Stimulated activated CD4-positive, alpha-beta T cell treated with anti-CD3 and anti-CD28 coated beads, TNF-alpha, amount 100 ng/mL, for 1 hour (primary cell): ENCODE results near the gene C1orf21.

Experiments used
- DNase-seq, 3 donors: peaks; one replicate each; pipeline ENCODE4 v3.0.0-alpha.2; 2020; ENCODE audit warnings: low read depth in 3 of 3, low spot score in 1 of 3

The C1orf21 gene

DNA sequence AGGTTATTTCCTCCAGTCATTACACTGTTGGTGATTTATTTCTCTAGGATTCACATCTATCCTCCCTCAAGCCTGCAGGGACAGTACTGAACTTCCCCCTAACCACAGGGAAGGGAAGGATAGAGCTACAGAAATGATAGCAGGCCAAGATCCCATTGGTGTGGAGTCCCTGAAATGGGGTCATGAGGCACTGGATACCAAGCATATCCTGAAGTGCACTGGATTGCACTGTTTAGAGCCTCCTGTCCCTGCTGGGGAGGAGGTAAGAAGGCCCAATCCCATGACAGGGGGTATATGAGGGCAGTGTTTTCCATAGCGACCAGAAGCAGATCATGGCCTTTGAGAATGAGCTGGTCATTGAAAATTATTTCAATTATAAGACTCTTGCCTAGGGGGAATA, 56.8 kb downstream of the C1orf21 start:
- DNase-seq = no peak

DNA sequence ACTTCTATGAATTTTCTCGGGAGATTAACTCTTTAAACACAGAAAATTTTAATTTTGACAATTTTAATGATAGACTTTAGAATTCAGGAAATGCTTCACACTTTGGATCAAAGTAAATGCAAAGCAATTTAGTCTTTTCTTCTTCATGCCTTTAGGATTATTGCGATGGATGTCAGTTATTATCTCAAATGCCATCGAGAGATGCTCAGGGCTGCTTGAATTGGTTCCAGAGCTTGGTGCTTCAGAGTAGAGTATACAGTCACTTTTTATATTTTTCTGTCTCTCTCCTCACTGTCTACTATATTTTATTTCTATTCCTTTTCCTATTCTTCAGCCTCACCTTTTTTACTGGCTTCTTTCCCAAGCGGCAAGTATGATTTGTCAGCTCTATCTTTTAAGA, 59.2 kb downstream of the C1orf21 start:
- no peak for DNase-seq

DNA sequence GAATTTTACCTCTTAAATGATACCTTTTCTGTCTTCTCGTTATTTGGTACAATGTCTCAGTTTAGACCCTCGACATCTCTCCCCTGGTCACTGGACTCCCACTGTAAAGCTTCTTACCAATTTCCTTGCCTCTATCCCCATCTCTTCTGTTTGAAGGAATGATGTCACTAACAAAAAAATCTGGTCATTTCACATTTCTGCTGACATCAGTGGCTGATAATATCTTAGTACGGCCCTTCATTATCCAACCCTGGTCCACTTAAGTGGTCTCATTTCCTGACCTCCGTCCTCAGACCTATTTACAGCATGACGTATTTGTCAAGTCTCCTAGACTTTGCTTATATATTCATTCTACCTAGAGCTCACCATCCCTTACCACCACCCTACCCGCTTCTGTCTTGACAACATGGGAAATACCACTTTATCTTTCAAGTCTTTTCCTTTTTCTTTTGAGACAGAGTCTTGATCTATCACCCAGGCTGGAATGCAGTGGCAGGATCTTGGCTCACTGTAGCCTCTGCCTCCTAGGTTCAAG, 60.9 kb downstream of the C1orf21 start:
- no peak for DNase-seq

DNA sequence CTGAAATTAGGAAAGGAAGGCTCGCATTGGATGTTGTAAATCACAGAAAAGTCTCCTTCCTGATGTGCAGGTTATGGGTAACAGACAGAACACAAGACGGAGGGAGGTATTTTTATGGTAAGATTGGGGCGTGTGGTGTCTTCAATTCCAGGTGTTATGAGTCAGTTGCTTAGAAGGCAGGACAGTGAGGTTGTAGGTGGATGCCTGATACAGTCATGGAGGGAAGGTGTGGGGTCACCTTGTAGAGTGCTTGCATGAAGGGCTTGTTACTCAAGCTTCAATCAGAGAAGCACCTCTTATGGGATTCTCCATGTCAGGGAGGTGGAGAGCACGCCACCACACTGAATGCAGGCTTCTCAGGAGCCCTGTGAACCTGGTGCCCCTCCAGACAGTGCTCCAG, 63.1 kb downstream of the C1orf21 start:
- DNase-seq = no peak

DNA sequence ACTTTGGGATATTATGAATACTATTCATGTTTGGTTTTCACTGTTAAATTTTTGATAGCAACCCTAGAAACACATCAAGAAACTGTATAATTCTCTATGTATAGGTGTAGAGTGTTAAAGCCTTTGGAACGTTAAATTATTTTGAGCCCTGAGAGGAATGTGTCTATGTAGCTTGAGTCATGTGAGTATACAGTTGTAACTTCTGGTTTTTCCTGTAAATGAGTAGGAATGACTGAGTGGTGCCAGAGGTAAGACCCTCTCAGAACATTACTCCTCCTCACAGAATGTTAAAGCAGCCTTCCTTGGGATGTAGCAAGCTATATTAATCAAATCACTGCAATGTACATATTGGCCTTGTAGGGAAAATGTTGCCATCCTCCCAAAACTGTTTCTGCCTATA, 69.0 kb downstream of the C1orf21 start:
- no peak for DNase-seq

DNA sequence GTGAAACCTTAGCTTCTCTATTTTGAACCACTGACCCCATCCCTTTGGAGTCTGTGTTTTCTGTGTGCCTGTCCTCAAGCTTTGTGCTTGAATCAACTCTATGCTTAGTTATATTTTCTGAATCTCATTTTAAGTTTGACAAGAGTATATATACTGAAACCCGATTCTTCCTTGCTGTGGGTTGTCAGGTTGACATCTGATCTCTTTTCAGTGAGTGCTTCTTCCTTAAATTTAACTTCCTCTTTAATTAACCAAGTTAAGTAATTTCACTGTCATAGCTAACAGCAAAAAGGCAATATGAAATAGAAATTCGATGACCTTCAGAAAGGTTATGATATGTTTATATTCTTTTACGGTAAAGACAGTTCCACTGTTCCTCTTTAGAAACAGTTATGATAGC, 69.4 kb downstream of the C1orf21 start:
- no peak for DNase-seq

DNA sequence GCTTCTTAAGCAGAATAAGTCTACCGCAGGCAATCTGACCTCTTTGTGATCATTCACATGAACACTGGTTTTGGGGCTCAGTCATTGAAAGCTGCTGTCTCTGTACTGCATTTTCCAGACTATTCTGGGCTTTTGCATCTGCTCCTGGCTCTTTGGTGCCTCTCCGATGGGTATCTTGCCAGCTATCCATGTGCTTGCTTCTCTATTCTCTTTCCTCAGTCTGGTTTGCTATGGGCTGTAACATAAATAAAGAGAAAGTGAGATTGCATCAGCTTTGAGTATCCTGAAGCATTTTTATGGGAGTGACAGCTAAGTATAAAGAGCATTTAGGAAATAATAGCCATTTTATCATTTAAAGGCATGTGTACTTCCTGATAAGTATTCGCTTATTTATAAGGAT, 70.7 kb downstream of the C1orf21 start:
- no peak for DNase-seq

DNA sequence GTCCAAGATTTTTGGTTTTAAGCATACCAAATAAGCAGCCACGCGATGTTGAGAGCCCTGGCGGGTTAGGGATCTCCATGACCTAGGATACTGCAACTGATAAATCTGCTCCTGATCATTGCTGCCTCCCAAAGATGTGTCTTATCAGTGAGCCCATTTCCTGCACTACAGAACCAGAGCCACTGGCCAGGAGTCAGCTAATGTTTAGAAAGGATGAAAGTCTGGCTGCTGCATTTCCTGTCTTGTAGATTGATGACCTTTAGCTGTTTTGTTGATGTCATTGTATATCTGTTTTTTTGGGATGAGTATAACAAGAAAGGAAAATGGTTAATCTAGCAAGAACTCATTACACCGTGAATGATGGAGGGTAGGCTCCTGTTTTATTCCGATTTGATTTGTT, 74.5 kb downstream of the C1orf21 start:
- no peak for DNase-seq

DNA sequence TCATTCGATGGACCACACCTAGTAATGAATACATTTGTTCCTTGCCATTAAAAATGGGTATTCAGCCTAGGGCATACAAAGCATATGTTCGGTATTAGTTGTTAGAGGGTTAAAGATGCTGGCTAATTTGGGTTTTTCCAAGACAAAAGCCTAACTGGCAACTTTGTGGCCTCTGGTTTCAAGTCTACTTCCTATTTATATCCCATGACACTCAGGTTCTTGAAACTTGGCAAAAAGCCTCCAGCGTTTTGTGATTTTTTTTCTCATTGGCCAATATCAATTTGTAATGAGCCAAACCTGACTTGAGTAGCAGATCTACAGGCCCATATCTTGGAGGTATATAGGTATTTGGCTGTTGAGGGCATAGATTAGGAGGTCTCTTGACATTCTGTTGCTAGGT, 75.3 kb downstream of the C1orf21 start:
- no peak for DNase-seq

DNA sequence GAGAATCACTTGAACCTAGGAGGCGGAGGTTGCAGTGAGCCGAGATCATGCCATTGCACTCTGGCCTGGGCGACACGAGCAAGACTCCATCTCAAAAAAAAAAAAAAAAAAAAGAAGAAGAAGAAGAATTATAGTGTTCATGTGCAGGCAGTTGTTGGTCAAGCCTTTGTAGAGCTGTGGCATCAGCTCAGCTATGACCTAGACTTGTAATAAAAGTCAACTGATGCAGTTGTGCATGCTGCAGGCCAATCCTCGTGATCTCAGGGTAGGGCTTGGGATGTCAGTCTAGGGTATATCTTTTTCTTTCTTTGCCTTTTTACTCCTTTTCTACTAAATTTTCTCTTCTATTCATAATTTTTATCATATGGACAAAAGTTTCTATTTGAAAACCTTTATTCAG, 76.2 kb downstream of the C1orf21 start:
- no peak for DNase-seq

DNA sequence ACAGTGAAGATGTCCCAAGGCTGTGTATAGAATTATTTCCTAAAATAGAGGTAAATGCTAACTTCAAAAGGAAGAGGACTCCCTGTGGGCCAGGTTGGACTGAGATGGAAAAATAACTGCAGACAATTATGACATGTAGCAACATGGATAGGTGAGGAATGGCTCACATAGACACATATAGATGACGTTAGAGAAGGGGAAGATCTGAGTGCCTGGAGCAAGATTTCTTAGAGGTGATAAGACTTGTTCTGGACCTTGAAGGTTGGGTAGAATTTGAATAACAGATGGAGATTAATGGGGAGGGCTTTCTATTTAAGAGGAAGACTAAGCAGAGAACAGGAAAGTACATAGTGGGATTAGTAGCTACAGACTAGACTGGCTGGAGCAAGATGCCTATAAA, 76.9 kb downstream of the C1orf21 start:
- no peak for DNase-seq

DNA sequence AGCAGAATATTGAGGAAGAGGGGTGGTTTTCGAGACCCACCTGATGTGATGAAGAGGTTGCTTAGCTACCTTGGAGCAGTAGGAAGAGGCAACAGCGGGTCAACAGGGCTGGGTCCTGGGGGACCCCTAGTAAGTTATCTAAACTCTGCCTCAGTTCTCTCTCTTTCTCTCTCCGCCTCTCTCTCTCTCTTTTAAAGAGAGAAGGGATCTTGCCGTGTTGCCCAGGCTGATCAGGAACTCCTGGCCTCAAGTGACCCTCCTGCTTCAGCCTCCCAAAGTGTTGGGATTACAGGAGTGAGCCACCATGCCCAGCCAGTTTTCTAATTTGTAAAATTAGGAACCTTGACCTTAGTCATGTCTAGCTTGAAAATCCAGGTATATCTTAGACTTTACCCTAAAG, 77.9 kb downstream of the C1orf21 start:
- DNase-seq = no peak

DNA sequence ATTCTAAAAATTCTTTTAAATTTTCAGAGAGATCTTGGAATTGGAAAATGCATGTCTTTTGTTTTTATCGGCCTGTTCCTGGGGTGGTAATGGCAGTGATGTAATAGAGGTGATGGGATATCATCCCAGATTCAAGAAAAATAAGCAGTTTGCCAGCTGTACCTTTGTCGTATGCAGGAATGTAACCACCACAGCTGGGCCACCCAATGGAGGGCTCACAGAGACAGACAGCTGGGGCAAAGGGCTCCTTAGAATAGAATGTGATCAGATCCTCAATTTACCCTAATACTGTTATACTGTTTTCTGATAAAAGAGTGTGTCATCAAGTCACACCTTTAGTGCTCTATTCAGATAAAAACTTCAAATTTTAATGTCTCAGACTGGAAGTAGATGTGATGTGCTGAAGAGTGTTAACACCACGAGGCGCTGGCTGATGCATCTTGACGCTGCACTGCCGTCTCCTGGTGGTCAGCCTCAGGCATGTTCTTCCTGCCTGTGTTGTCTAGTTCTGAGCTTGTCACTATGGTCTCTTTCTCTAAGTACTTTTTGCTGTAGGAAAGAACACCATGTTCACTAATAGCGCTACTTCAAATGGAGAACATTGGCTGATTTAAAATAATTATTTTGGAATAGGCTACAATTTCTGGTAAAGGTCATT, 78.8 kb downstream of the C1orf21 start:
- DNase-seq = no peak

DNA sequence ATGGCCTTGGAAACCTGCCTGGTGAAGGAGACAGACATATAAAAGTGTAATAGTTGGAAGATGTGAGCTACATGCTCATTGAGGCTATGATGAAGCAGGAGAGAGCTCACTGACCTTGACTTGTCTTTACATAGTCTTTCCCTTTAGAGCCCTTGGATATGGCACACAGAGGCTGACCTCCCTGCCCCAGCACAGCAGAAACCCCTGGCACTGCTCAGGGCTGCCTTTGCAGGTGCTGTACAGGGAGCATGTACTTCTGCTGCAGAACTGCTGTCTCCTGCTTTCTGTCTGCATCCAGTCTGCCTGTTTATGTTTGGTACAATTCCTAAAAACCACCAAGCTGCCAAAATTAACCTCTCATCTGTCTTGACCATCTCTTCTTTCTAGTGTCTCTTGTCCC, 80.5 kb downstream of the C1orf21 start:
- DNase-seq = no peak

DNA sequence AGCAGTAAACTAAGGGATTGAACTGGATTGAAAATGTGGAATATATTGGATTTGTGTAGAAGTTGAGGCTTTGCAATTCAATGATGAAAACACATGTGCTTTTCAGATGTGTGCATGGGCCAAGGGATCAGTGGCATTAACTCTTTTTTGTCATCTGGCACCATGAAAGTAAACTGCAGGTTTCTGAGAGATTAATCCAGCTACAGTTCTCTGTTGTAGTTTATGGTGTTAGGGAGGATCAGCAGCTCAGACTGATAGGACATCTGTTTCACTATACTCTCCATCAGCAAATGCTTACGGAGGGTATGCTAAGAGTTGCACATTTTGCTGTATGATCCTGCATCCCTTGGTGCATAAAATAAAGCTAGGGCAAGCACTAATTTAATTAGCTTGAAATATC, 82.6 kb downstream of the C1orf21 start:
- no peak for DNase-seq

DNA sequence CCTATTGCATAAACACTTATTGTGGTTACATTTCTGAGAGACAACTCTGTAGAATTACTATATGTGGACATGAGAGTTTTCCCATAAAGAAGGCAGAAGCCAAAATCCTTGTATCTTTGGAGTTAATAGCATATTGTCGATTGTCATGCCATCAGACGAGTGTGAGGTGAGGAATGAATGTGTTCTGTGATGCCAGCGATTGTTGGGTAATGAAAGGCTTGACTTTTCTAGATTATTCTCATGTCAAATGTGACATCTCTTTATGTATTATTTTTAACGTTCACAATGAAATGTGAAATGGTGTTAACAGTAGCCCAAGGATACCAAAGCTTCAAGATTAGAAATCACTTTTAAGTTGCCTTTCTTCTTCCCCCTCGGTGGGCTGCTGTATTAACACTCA, 84.9 kb downstream of the C1orf21 start:
- DNase-seq = no peak

DNA sequence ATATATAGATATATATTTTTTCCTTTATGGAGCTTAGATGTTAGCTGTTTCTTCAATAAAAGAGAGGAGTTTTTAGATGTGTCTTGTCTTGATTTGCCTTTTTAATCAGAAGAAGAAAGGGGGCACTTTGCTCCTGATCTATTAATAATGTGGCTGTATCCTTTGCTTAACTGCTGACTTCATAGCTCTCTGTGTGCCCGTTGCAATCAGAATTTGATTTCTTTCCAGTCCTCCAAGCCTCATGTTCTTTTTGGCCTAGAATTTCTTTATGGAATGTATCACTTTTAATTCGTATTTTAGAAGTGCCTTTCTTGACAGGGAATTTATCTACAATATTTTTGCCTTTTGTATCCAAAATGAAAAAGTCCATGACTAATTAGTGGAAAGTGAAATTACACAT, 85.3 kb downstream of the C1orf21 start:
- no peak for DNase-seq

DNA sequence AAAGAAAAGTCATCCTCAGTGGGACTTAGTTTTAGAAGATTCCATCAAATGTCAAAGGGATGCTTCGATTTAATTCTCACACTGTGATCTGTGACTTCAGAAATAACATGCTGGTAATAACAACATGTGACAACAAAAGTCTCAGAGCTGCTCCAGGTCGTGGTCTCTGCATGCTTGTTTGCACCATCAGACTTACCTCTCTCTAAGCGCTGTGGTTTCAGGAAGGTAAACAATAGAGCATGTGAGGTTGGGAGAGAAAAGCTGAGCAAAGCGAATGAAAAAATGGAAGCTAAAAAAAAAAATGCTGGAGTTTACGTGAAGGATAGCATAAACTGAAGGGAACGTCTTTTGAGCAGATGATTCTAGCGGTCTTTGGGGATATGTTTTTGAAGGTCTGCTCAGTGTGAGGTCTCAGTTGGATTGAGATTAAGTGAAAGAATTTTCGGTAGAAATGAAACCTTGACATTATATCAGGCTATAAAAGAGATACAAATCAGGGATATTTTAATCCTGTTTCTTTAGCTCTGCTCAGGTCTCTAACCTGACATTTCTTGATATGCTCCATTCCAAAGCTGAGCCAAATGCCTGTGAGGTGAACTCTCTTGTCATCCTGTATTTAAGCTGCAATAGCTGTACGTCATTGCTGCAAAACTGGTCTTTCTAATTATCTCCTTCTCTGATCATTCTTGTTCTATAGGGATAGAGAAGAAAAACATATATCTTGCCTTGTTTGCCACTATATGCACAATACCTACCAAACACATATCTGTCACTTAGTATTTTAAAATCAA, 86.5 kb downstream of the C1orf21 start:
- DNase-seq = no peak

DNA sequence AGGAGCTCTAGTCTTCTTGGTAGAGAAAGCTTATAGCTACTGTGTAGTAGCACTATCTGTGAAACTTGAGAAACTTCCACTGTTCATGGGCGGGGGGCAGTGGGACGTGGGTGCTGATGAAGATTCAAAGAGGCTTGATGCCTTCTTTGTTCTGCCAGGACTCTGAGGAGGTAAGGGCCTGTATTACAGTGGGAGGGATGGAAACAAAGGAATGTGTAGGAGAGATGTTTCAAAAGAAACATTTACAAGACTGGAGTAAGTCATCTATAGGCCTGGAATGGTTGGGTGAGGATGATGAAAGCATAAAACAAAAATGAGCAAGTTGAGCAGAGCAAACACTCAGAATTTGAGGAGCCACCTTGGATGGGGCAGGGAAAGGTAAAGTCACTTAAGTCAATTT, 89.4 kb downstream of the C1orf21 start:
- no peak for DNase-seq

DNA sequence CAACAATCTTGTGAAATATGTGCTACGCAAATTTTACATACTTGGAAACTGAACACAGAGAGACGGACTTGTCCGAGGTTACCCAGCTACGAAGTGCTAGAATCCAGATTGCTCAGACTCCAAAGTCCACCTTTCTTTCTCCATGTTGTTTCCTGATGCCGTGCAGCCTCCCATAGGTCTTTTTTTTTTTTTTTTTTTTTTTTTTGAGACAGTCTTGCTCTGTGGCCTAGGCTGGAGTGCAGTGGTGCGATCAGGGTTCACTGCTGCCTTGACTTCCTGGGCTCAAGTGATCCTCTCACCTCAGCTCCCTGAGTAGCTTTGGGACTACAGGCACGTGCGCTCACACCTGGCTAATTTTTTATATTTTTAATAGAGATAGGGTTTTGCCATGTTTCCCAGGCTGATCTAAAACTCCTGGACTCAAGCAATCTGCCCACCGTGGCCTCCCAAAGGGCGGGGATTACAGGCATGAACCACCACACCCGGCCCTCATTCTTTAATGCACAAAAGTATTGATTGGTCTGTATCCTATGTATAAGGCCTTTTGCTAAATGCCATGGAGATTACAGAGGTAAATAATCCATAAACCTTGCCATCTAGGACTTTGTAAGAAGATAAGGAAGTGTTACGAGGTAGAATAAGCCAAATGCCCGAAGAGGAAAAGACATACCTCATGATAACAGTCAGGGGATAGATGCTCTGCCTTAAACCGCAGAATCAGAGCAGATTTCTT, 92.8 kb downstream of the C1orf21 start:
- no peak for DNase-seq

DNA sequence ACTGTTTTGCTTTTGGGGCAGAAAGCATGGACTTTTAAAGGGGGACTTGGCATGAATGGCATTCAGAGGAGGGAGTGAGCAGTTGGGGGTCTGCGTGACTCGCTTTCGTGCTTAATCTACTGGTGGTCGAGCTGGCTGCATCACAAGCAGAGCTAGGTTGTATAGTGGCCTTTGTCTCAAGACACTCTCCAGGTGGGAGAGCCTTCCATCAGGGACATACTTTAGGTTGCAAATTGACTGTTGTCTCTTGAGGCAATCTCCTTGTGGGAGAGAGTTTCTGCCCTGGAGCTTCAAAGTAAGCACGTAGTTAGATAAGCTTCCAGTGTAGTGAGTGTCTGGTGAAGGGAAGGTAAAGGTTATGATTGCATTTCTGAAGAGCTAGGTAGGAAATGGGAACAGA, 93.9 kb downstream of the C1orf21 start:
- DNase-seq = no peak

DNA sequence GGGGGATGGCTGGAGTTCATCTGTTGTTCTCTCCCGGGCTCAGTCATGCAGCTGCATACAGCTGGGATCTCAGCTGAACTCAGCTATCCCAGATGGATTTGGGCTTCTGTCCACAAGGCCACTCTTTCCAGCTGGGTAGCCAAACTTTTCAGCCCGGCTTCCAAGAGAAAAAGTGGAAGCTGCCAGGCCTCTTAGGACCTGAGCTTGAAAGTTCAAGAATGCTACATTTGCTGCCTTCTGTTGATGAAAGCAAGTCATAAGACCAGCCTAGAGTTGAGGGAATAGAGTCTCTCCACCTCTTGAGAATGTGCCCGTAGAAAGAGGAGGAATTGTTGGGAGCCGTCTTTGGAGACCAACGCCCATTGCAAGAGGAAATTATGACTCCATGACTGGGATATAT, 95.3 kb downstream of the C1orf21 start:
- DNase-seq = no peak
